Limb (tissue), 2 donors: Measurements from ENCODE around the gene ZNF774.
"Not testable (repeated sequence)": the region's sequence is repeated elsewhere in the genome, so short reads cannot be mapped to it uniquely, and the experiment has no call there.

Experiments used
- DNase-seq, 2 donors: peaks; one replicate each; pipeline ENCODE4 v3.0.0-alpha.2; 2016; ENCODE audit errors: extremely low spot score in 2 of 2

The ZNF774 gene

GRCh38 chr15:90388462-90389380 is 36.6 kb downstream of the ZNF774 start:
- DNase-seq, result peak in 1 of 2 donors; percentile 77

- DNase-seq, result no peak
These were observed 37.4 kb downstream of the ZNF774 start for GRCh38 chr15:90389513-90389912.

GRCh38 chr15:90393040-90393439 is 41.0 kb downstream of the ZNF774 start:
- DNase-seq, result no peak

- no peak for DNase-seq
These were observed 42.0 kb downstream of the ZNF774 start for GRCh38 chr15:90394074-90394473.

- DNase-seq, result no peak
These were observed 42.8 kb downstream of the ZNF774 start for GRCh38 chr15:90394748-90395442.

- no peak for DNase-seq
These were observed 44.2 kb downstream of the ZNF774 start for GRCh38 chr15:90396321-90396720.

- DNase-seq, result no peak
These were observed 48.1 kb downstream of the ZNF774 start for GRCh38 chr15:90400005-90400758.

- peak in 1 of 2 donors; percentile 91 for DNase-seq
These were observed 48.8 kb downstream of the ZNF774 start for GRCh38 chr15:90400759-90401314.

GRCh38 chr15:90401495-90401894 is 49.4 kb downstream of the ZNF774 start:
- DNase-seq, result no peak

GRCh38 chr15:90402223-90402622 is 50.1 kb downstream of the ZNF774 start:
- peak; percentile 50 to 80 for DNase-seq

GRCh38 chr15:90402767-90403166 is 50.7 kb downstream of the ZNF774 start:
- DNase-seq, result no peak

- DNase-seq, result no peak
These were observed 53.0 kb downstream of the ZNF774 start for GRCh38 chr15:90405055-90405607.

- DNase-seq, result no peak
These were observed 55.3 kb downstream of the ZNF774 start for GRCh38 chr15:90407336-90407735.

- DNase-seq, result no peak
These were observed 55.8 kb downstream of the ZNF774 start for GRCh38 chr15:90407871-90408317.

- DNase-seq, result no peak
These were observed 56.6 kb downstream of the ZNF774 start for GRCh38 chr15:90408657-90409056.

GRCh38 chr15:90409587-90409986 is 57.5 kb downstream of the ZNF774 start:
- not testable (repeated sequence) for DNase-seq

GRCh38 chr15:90410316-90410715 is 58.2 kb downstream of the ZNF774 start:
- DNase-seq, result not testable (repeated sequence)

GRCh38 chr15:90411176-90411575 is 59.1 kb downstream of the ZNF774 start:
- DNase-seq, result no peak
